GM12878 (cell line): ENCODE measurements around the gene ZNF837. TPM values are rescaled to one million over a fixed set of nuclear protein-coding genes. Genes with fewer than 3 reads are reported as not detected.

ENCODE experiments used
- ATAC-seq: fragments of 200-7000 bp; cut with Tn5 transposase; 3 replicates; pipeline ENCODE4 v1.9.1; 2020; ENCODE audit warnings: mild to moderate bottlenecking, moderate library complexity
- BruUV-seq: library from RNA; stranded (reverse); fragments of 400-500 nt; replicated peaks from 2 replicates; lab custom pipeline; 2021; lab: Mats Ljungman, UMichigan
- CTCF ChIA-PET: fragments of 300-600 bp; sonication (Branson Sonifier 250); formaldehyde crosslinking; extraction: SDS; loops from one replicate; lab custom pipeline; 2021; ENCODE audit warnings: inconsistent platforms; lab: Yijun Ruan, JAX
- POLR2A ChIA-PET: fragments of 350-600 bp; formaldehyde crosslinking; extraction: SDS; loops from one replicate; lab custom pipeline; 2021; ENCODE audit warnings: inconsistent platforms; lab: Charles Lee
- RAD21 ChIA-PET: fragments of 300-600 bp; sonication (Branson Sonifier 250); formaldehyde crosslinking; loops from one replicate; lab custom pipeline; 2023; ENCODE audit warnings: antibody characterized with exemption; ENCODE audit not compliant: unreplicated experiment; lab: Charles Lee
- SMC1A ChIA-PET: fragments of 300-600 bp; sonication (Branson Sonifier 250); formaldehyde crosslinking; loops from one replicate; lab custom pipeline; 2023; ENCODE audit not compliant: unreplicated experiment, uncharacterized antibody; lab: Charles Lee
- DNase-seq: peaks from one replicate; pipeline ENCODE4 v3.0.0-alpha.2; 2011; ENCODE audit warnings: low read depth, low spot score
- FAIRE-seq: peaks from 3 replicates; lab custom pipeline; 2011; peaks lifted over from hg19 to GRCh38; lab: Jason Lieb, UNC
- H2AFZ ChIP-seq: 2 replicates; pipeline ENCODE4 v1.6.0; 2011; ENCODE audit warnings: low read depth, low read length, control low read depth; ENCODE audit not compliant: control insufficient read depth
- H3K27ac ChIP-seq: 2 replicates; pipeline ENCODE4 v1.5.1; 2011; ENCODE audit warnings: control low read depth; ENCODE audit not compliant: control insufficient read depth, insufficient read depth
- H3K27me3 ChIP-seq, 2 experiments: replicated peaks in 1 of 2; 2 replicates each; pipeline versions ENCODE4 v1.6.0 to v1.6.1; 2011; ENCODE audit warnings: low read length in 1 of 2; ENCODE audit not compliant: control insufficient read depth in 2 of 2, insufficient read depth in 2 of 2
- H3K36me3 ChIP-seq, 2 experiments: 2 replicates each; pipeline ENCODE4 v1.5.1; 2011; ENCODE audit warnings: low read length in 1 of 2; ENCODE audit not compliant: control insufficient read depth in 2 of 2, insufficient read depth in 2 of 2
- H3K4me1 ChIP-seq: 2 replicates; pipeline ENCODE4 v1.6.1; 2011; ENCODE audit warnings: mild to moderate bottlenecking, low read length, moderate library complexity, mixed read lengths; ENCODE audit not compliant: control insufficient read depth, insufficient read depth
- H3K4me2 ChIP-seq: 2 replicates; pipeline ENCODE4 v1.6.0; 2011; ENCODE audit warnings: control low read depth; ENCODE audit not compliant: control insufficient read depth, insufficient read depth
- H3K4me3 ChIP-seq: fragments of 200-600 bp; sonication (generic); 2 replicates; pipeline ENCODE4 v1.5.1; 2016
- H3K79me2 ChIP-seq: 2 replicates; pipeline ENCODE4 v1.6.0; 2011; ENCODE audit warnings: low read length; ENCODE audit not compliant: control insufficient read depth, insufficient read depth
- H3K9ac ChIP-seq: 2 replicates; pipeline ENCODE4 v1.8.0; 2011; ENCODE audit warnings: low read length, control low read depth, mixed read lengths; ENCODE audit not compliant: control insufficient read depth, insufficient read depth
- H3K9me3 ChIP-seq: replicated peaks from 3 replicates; pipeline ENCODE4 v1.5.1; 2011; ENCODE audit warnings: mild to moderate bottlenecking, low read length; ENCODE audit not compliant: control insufficient read depth, insufficient read depth
- H4K20me1 ChIP-seq: 2 replicates; pipeline ENCODE4 v1.6.0; 2011; ENCODE audit not compliant: control insufficient read depth, insufficient read depth
- ATF3 ChIP-seq: IDR thresholded peaks from 2 replicates; pipeline ENCODE4 v1.6.1; 2011; ENCODE audit warnings: low read depth, mild to moderate bottlenecking, low read length, moderate library complexity, borderline replicate concordance; ENCODE audit errors: extremely low read depth
- CBFB ChIP-seq: IDR thresholded peaks from 2 replicates; pipeline ENCODE4 v1.6.1; 2016; ENCODE audit warnings: antibody characterized with exemption, low read depth
- CEBPB ChIP-seq, 2 experiments: fragments of 150-350 bp in 1 of 2; IDR thresholded peaks; 2 replicates each; pipeline ENCODE4 v1.6.1; 2012 to 2014; ENCODE audit warnings: low read depth in 2 of 2, low read length in 2 of 2, borderline replicate concordance in 1 of 2, inconsistent platforms in 1 of 2
- CHD1 ChIP-seq: IDR thresholded peaks from 2 replicates; pipeline ENCODE4 v1.6.1; 2012; ENCODE audit warnings: low read depth, low read length, improper control_type of control experiment
- HDAC6 ChIP-seq: fragments of 200-600 bp; sonication (generic); IDR thresholded peaks from one replicate; pipeline ENCODE4 v1.8.0; 2017; ENCODE audit warnings: antibody characterized with exemption; ENCODE audit not compliant: unreplicated experiment
- HDGF ChIP-seq: fragments of 450-650 bp; IDR thresholded peaks from 2 replicates; pipeline ENCODE4 v1.6.1; 2016; ENCODE audit warnings: antibody characterized with exemption
- IRF3 ChIP-seq: fragments of 450-650 bp; IDR thresholded peaks from 2 replicates; pipeline ENCODE4 v1.6.1; 2014; ENCODE audit warnings: mild to moderate bottlenecking
- NBN ChIP-seq: fragments of 450-650 bp; IDR thresholded peaks from 2 replicates; pipeline ENCODE4 v1.6.1; 2016
- NR2F1 ChIP-seq: fragments of 450-650 bp; conservative IDR thresholded peaks from 2 replicates; pipeline ENCODE4 v1.6.1; 2017; ENCODE audit warnings: mild to moderate bottlenecking
- PRDM15 ChIP-seq: fragments of 450-650 bp; formaldehyde crosslinking; IDR thresholded peaks from 2 replicates; pipeline ENCODE4 v1.4.0; 2020; ENCODE audit warnings: mild to moderate bottlenecking, moderate library complexity
- SIX5 ChIP-seq: IDR thresholded peaks from 2 replicates; pipeline ENCODE4 v1.6.1; 2011; ENCODE audit warnings: mild to moderate bottlenecking, low read depth, low read length, moderate library complexity; ENCODE audit not compliant: severe bottlenecking
- SREBF2 ChIP-seq: IDR thresholded peaks from 2 replicates; pipeline ENCODE4 v1.6.1; 2012; ENCODE audit warnings: mild to moderate bottlenecking, low read length
- SUPT20H ChIP-seq: IDR thresholded peaks from 2 replicates; pipeline ENCODE4 v1.6.1; 2011; ENCODE audit warnings: low read depth, mild to moderate bottlenecking, low read length, moderate library complexity, borderline replicate concordance; ENCODE audit not compliant: control insufficient read depth
- ZBTB4 ChIP-seq: fragments of 450-650 bp; formaldehyde crosslinking; IDR thresholded peaks from 2 replicates; pipeline ENCODE4 v1.4.0; 2022; ENCODE audit warnings: mild to moderate bottlenecking, moderate library complexity
- ZNF384 ChIP-seq: IDR thresholded peaks from 2 replicates; pipeline ENCODE4 v1.6.1; 2012; ENCODE audit warnings: low read depth, mild to moderate bottlenecking, low read length, improper control_type of control experiment, borderline replicate concordance
- WGBS: methylation state at CpG from one replicate; pipeline ENCODE4 v1.1.6; 2016; ENCODE audit warnings: low lambda C conversion rate; ENCODE audit not compliant: insufficient replicate concordance, insufficient coverage; ENCODE audit errors: missing lambda C conversion rate; 5-methylcytosine and 5-hydroxymethylcytosine counted together
- in situ Hi-C: fragments of 300-500 bp; cut with MboI; formaldehyde crosslinking; loops from 9 replicates; pipeline ENCODE4 v1.14.3; 2018; ENCODE audit warnings: mixed read lengths
- intact Hi-C: fragments of 100-400 bp; cut with micrococcal nuclease; formaldehyde crosslinking; loops from one replicate; pipeline ENCODE4 v1.14.2; 2022; ENCODE audit not compliant: unreplicated experiment
- polyA plus RNA-seq, 11 experiments: library from polyadenylated mRNA; depleted of rRNA in 4 of 11; unstranded in 6 of 11; stranded (reverse) in 5 of 11; fragments of >200 nt; fragmentation: Nextera tagmentation in 4 of 11; fragmentation: Illumina TruSeq in 1 of 11; extraction: Ambion mirVana in 4 of 11; extraction: Trizol in 1 of 11; gene quantifications; 1 replicate in 1 of 11; 2 replicates in 10 of 11; pipeline versions ENCODE4 v1.2.1 to v1.2.3, GENCODE V29; 2011 to 2016; ENCODE audit warnings: inconsistent platforms in 2 of 11, missing spikeins in 2 of 11, low read depth in 1 of 11
- total RNA-seq, 4 experiments: library from RNA; depleted of rRNA in 3 of 4; stranded (reverse); fragments of >200 nt in 3 of 4; fragmentation: Illumina TruSeq in 1 of 4; extraction: Trizol in 1 of 4; gene quantifications; 2 replicates each; pipeline versions ENCODE4 v1.2.1 to v1.2.3, GENCODE V29; 2013 to 2021

ZNF837 gene
- total and polyA plus RNA-seq, 10 of the 15 experiments (the other 5 are each of a cell fraction or from before 2014, with no cell fraction given): 0.07 to 2.9 (median 2.0) TPM; not detected in 2

GRCh38 chr19:58399903-58400302 lies 19.1 kb upstream of the ZNF837 start (continued):
- no peak for TF ChIP-seq PRDM15
- no peak for TF ChIP-seq HDAC6
- no peak for TF ChIP-seq NBN

- 92% methylated on average over 6 of the region's 6 CpGs for WGBS
- H3K36me3 ChIP-seq: peaks cover 0 to 17% of the 10 kb centered on the region in 2 experiments; a peak in 3 of 4 replicates
- no peak overlapping the region for H3K4me2 ChIP-seq
- no peaks in the 10 kb centered on the region for H3K79me2 ChIP-seq
- no peak overlapping the region for H3K9ac ChIP-seq
- in situ Hi-C loops (no loop called here), intact Hi-C loops (no loop called here)
- no peak overlapping the region for H3K4me3 ChIP-seq
- no peaks in the 10 kb centered on the region for H3K9me3 ChIP-seq
- no peaks in the 10 kb centered on the region for H3K27me3 ChIP-seq
- ATAC-seq: no peak
- H3K4me1 ChIP-seq: peaks cover 10% of the 10 kb centered on the region
- no TSS peak for BruUV-seq
- H4K20me1 ChIP-seq: no peaks in the 10 kb centered on the region
- no peak overlapping the region for H3K27ac ChIP-seq
- ChIA-PET POLR2A (no interaction called here), CTCF (no interaction called here), SMC1A (no interaction called here), RAD21 (no interaction called here)
- FAIRE-seq: no peak
- H2AFZ ChIP-seq: no peak overlapping the region
- no peak for DNase-seq
- no peak for TF ChIP-seq CBFB
- no peak for TF ChIP-seq NR2F1
- TF ChIP-seq SIX5: no peak
- TF ChIP-seq ZBTB4: no peak
- TF ChIP-seq SUPT20H: no peak
- no peak for TF ChIP-seq CEBPB (IDR thresholded peaks at IDR 0.05; ENCODE audit: borderline replicate concordance in 1 of 2, low read depth in 2 of 2, low read length in 2 of 2)
- no peak for TF ChIP-seq ZNF384
- no peak for TF ChIP-seq IRF3
- no peak for TF ChIP-seq ATF3
- TF ChIP-seq SREBF2: no peak
- TF ChIP-seq HDGF: no peak
- no peak for TF ChIP-seq CHD1
These were observed 17.7 kb upstream of the ZNF837 start for GRCh38 chr19:58398545-58398944.
